Suprapubic skin (tissue), 3 donors: ENCODE results near the gene CACUL1.

Experiments
- POLR2A ChIP-seq, 2 donors: fragments of 450-650 bp; IDR thresholded peaks; one replicate each; pipeline ENCODE4 v1.6.1; 2017; ENCODE audit warnings: antibody characterized with exemption in 2 of 2, mild to moderate bottlenecking in 2 of 2, moderate library complexity in 2 of 2
- TF ChIP-seq, protein P1 (sequence below), 2 donors: fragments of 200-600 bp in 1 of 2; fragments of 450-650 bp in 1 of 2; sonication (generic) in 1 of 2; IDR thresholded peaks; one replicate each; pipeline ENCODE4 v1.5.1; 2016 to 2019; ENCODE audit warnings: antibody characterized with exemption in 2 of 2, mild to moderate bottlenecking in 1 of 2, moderate library complexity in 1 of 2

- TF ChIP-seq, protein P1, sequence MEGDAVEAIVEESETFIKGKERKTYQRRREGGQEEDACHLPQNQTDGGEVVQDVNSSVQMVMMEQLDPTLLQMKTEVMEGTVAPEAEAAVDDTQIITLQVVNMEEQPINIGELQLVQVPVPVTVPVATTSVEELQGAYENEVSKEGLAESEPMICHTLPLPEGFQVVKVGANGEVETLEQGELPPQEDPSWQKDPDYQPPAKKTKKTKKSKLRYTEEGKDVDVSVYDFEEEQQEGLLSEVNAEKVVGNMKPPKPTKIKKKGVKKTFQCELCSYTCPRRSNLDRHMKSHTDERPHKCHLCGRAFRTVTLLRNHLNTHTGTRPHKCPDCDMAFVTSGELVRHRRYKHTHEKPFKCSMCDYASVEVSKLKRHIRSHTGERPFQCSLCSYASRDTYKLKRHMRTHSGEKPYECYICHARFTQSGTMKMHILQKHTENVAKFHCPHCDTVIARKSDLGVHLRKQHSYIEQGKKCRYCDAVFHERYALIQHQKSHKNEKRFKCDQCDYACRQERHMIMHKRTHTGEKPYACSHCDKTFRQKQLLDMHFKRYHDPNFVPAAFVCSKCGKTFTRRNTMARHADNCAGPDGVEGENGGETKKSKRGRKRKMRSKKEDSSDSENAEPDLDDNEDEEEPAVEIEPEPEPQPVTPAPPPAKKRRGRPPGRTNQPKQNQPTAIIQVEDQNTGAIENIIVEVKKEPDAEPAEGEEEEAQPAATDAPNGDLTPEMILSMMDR (IDR thresholded peaks at IDR 0.05) = no peak
- no peak for TF ChIP-seq POLR2A (IDR thresholded peaks at IDR 0.05)
Measured at GRCh38 chr10:118776960-118777359, 22.2 kb upstream of the CACUL1 start.
